ENCODE measurements around the gene SNX8. TPM values are rescaled to one million over a fixed set of nuclear protein-coding genes. Genes with fewer than 3 reads are reported as not detected.

SNX8 gene
- total RNA-seq, 2 experiments from 2014 or later: 12.1 to 42.0 TPM

GRCh38 chr7:2357571-2357970 lies 43.3 kb upstream of the SNX8 start:
- intact Hi-C loops (cut with micrococcal nuclease; ENCODE audit: unreplicated experiment): loop anchor here (10.0 kb wide), 1 partner anchor 783 kb away; the partner anchor contains the start of gene PSMG3

DNA sequence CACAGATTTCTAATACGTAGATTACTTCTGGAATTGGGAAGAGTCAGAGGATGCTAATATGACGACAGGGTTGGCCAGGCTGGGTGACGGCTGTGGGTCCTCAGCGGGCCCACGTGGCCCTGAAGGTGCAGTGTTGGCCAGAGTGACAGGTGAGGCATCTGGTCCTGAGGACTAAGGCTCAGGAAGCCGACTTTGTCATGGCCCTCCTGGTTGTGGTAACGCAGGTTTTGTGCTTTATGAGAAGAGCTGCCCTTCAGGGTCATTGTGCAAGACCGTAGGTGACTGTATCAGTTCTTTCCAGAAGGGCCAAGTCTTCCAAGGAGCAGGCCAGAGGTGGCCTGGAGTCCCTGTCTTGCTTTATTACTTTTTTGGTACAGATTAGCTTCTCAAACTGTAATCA lies 42.9 kb upstream of the SNX8 start:
- Histone ChIP-seq H3K4me2 (ENCODE audit: low read length) (peak overlapping the region; percentile 79), H3K9me2 (ENCODE audit: insufficient read depth, low read length) (no peaks in the 10 kb centered on the region), H3K9me3 (ENCODE audit: low read length) (no peaks in the 10 kb centered on the region), H3K27ac (ENCODE audit: low read depth, low read length, poor library complexity, severe bottlenecking) (no peak overlapping the region), H4K20me1 (ENCODE audit: insufficient read depth, low read length) (peaks cover 34% of the 10 kb centered on the region), H3K4me1 (ENCODE audit: insufficient read depth, low read length, poor library complexity, severe bottlenecking) (peaks cover 20% of the 10 kb centered on the region), H3K36me3 (ENCODE audit: insufficient read depth, low read length) (peaks cover 59% of the 10 kb centered on the region), H2AFZ (ENCODE audit: low read length) (no peak overlapping the region), H3K79me2 (ENCODE audit: insufficient read depth, low read depth, low read length) (peaks cover 80% of the 10 kb centered on the region), H3K4me3 (ENCODE audit: low read depth, low read length, poor library complexity, severe bottlenecking) (peak overlapping the region; percentile 91)
- no TSS peak for BruUV-seq (replicated peaks)
- intact Hi-C loops (cut with micrococcal nuclease; ENCODE audit: unreplicated experiment): loop anchor here (10.0 kb wide), 1 partner anchor 782 kb away; the partner anchor contains the start of gene PSMG3
- ChIA-PET POLR2A (interaction anchor here (0.9 kb wide), 1 partner anchor 43 kb away, joined by 3 read pairs; no protein-coding TSS in a partner anchor), CTCF (ENCODE audit: unreplicated experiment) (no interaction called here)
- DNase-seq (ENCODE audit: low spot score): no peak
- TF ChIP-seq CTCF (conservative IDR thresholded peaks at IDR 0.05; ENCODE audit: low read length) (no peak), EZH2phosphoT487 (IDR thresholded peaks at IDR 0.05; ENCODE audit: borderline replicate concordance, low read depth, low read length) (no peak)

More at GRCh38 chr7:2357571-2357970, 43.3 kb upstream of the SNX8 start:
- Histone ChIP-seq H3K79me2 (ENCODE audit: insufficient read depth, low read depth, low read length) (peaks cover 76% of the 10 kb centered on the region), H3K4me1 (ENCODE audit: insufficient read depth, low read length, poor library complexity, severe bottlenecking) (peaks cover 20% of the 10 kb centered on the region), H3K4me3 (ENCODE audit: low read depth, low read length, poor library complexity, severe bottlenecking) (no peak overlapping the region), H3K9me3 (ENCODE audit: low read length) (no peaks in the 10 kb centered on the region), H4K20me1 (ENCODE audit: insufficient read depth, low read length) (peaks cover 38% of the 10 kb centered on the region), H3K27ac (ENCODE audit: low read depth, low read length, poor library complexity, severe bottlenecking) (no peak overlapping the region), H2AFZ (ENCODE audit: low read length) (no peak overlapping the region), H3K4me2 (ENCODE audit: low read length) (peak overlapping the region; percentile 79; the same call in 1 of the 2 replicates), H3K36me3 (ENCODE audit: insufficient read depth, low read length) (peaks cover 60% of the 10 kb centered on the region), H3K9me2 (ENCODE audit: insufficient read depth, low read length) (no peaks in the 10 kb centered on the region)
- DNase-seq (ENCODE audit: low spot score): no peak
- ChIA-PET CTCF (ENCODE audit: unreplicated experiment) (no interaction called here), POLR2A (interaction anchor here (0.9 kb wide), 1 partner anchor 42 kb away, joined by 3 read pairs; no protein-coding TSS in a partner anchor)
- BruUV-seq (replicated peaks): no TSS peak
- no peak for TF ChIP-seq CTCF (conservative IDR thresholded peaks at IDR 0.05; ENCODE audit: low read length)
- no peak for TF ChIP-seq EZH2phosphoT487 (IDR thresholded peaks at IDR 0.05; ENCODE audit: borderline replicate concordance, low read depth, low read length)

- Histone ChIP-seq H2AFZ (ENCODE audit: low read length) (no peak overlapping the region), H3K27ac (ENCODE audit: low read depth, low read length, poor library complexity, severe bottlenecking) (peak overlapping the region; percentile 51)
- POLR2A ChIA-PET: interaction anchor here (0.7 to 1.8 kb wide), 4 partner anchors 11 to 118 kb away, joined by 3 to 4 read pairs (median 4); no protein-coding TSS in a partner anchor
These were observed 41.4 kb upstream of the SNX8 start for GRCh38 chr7:2355705-2356008.

More at GRCh38 chr7:2355705-2356008, 41.4 kb upstream of the SNX8 start:
- intact Hi-C loops (cut with micrococcal nuclease; ENCODE audit: unreplicated experiment): loop anchor here (2.0 to 10.0 kb wide), 2 partner anchors 51 to 781 kb away; partner anchors contain the start of gene PSMG3
- Histone ChIP-seq H3K9me2 (ENCODE audit: insufficient read depth, low read length) (no peaks in the 10 kb centered on the region), H3K4me2 (ENCODE audit: low read length) (peak overlapping the region; percentile 79), H3K9me3 (ENCODE audit: low read length) (no peaks in the 10 kb centered on the region), H3K4me1 (ENCODE audit: insufficient read depth, low read length, poor library complexity, severe bottlenecking) (peaks cover 20% of the 10 kb centered on the region), H3K4me3 (ENCODE audit: low read depth, low read length, poor library complexity, severe bottlenecking) (peak overlapping the region; percentile 91), H3K79me2 (ENCODE audit: insufficient read depth, low read depth, low read length) (peaks cover 76% of the 10 kb centered on the region), H3K36me3 (ENCODE audit: insufficient read depth, low read length) (peaks cover 48% of the 10 kb centered on the region), H4K20me1 (ENCODE audit: insufficient read depth, low read length) (peaks cover 34% of the 10 kb centered on the region)
- TF ChIP-seq EZH2phosphoT487 (IDR thresholded peaks at IDR 0.05; ENCODE audit: borderline replicate concordance, low read depth, low read length) (no peak), CTCF (conservative IDR thresholded peaks at IDR 0.05; ENCODE audit: low read length) (no peak)
- peak; percentile 13 for DNase-seq (ENCODE audit: low spot score)
- CTCF ChIA-PET (ENCODE audit: unreplicated experiment): no interaction called here
- BruUV-seq (replicated peaks): no TSS peak

All from OCI-LY7 (cell line).